C4-2B (cell line): ENCODE results near the gene AUTS2.

Source experiments
- H3K27ac ChIP-seq: fragments of 450-650 bp; 2 replicates; pipeline ENCODE4 v1.5.1; 2017
- ZFX ChIP-seq: fragments of 450-650 bp; IDR thresholded peaks from 2 replicates; pipeline ENCODE4 v1.6.1; 2017
- TF ChIP-seq, protein P1 (sequence below): fragments of 450-650 bp; conservative IDR thresholded peaks from 2 replicates; pipeline ENCODE4 v1.5.1; 2017; ENCODE audit warnings: mild to moderate bottlenecking

Gene AUTS2

DNA sequence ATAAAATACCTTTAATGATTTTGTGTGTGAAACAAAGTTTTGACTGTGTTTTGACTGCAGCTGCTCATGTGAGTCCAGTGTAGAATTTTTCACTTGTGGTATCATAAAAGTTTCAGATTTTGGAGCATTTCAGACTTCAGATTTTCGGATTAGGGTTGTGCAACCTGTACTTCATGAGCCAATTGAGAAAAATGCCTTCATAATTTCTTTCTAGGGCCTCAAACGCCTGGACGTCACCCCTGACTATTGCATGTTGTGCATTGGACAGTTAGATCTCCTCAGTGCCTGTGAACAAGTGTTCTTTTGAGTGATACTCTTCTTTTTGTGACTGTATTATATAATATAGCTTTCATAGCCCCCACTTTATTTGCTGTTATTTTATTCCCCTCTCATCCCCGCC, 161.1 kb downstream of the AUTS2 start:
- no peak overlapping the region for H3K27ac ChIP-seq
- TF ChIP-seq, protein P1, sequence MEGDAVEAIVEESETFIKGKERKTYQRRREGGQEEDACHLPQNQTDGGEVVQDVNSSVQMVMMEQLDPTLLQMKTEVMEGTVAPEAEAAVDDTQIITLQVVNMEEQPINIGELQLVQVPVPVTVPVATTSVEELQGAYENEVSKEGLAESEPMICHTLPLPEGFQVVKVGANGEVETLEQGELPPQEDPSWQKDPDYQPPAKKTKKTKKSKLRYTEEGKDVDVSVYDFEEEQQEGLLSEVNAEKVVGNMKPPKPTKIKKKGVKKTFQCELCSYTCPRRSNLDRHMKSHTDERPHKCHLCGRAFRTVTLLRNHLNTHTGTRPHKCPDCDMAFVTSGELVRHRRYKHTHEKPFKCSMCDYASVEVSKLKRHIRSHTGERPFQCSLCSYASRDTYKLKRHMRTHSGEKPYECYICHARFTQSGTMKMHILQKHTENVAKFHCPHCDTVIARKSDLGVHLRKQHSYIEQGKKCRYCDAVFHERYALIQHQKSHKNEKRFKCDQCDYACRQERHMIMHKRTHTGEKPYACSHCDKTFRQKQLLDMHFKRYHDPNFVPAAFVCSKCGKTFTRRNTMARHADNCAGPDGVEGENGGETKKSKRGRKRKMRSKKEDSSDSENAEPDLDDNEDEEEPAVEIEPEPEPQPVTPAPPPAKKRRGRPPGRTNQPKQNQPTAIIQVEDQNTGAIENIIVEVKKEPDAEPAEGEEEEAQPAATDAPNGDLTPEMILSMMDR: no peak
- TF ChIP-seq ZFX: no peak

DNA sequence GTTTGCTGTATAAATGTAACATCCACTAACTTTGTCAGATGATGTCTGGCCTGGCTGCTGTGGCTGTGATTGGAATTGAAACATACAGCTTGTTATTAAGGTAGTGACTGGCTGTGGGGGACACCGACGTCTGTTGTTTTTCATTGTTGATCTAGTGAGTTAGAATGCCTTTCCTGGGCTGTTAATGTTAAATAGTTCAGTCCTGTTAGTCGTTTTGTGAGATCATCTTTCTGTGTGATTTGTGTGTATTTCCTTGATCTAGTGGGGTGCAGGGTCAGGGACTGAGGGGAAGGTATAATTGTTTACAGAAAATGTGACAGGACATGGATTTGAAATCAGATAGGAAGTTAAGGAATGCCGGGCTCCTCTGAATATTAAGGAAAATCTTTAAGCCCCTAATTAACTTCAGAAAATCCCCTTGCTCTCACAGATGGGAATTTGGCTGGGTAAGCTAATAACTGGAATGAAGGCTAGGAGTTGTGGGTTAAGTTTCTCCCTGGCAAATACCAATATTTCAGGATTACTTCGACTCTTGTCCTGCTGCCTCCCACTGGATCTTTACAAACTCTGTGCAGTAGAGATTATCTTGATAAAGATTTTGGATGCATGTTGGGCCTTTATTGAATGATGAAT, 163.1 kb downstream of the AUTS2 start:
- TF ChIP-seq, protein P1: no peak
- TF ChIP-seq ZFX: no peak
- H3K27ac ChIP-seq: no peak overlapping the region

DNA sequence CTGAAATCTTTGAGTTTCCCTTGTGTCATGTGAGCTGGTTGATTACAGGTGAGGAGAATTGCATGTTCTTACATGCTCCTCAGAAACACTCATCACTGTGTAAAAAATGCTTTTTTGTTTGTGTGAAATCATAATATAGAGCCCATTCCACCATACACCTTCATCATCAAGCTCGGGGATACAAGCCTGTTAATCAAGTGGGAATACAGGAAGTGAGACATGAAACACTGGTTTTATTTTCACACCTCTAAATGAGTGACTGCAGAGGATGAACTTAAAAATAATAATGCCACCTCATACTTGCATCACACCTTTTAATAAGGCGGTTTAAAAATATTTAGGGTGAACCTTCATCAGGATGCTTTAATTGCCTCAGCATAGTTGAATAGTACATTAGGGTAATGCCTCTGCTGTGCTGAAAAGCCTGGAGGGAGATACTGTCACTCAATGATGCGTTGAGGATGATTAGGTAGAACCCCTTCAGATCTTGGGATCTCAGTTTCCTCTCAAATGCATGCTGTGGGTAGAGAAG, 164.6 kb downstream of the AUTS2 start:
- TF ChIP-seq, protein P1: no peak
- TF ChIP-seq ZFX: no peak
- no peak overlapping the region for H3K27ac ChIP-seq

DNA sequence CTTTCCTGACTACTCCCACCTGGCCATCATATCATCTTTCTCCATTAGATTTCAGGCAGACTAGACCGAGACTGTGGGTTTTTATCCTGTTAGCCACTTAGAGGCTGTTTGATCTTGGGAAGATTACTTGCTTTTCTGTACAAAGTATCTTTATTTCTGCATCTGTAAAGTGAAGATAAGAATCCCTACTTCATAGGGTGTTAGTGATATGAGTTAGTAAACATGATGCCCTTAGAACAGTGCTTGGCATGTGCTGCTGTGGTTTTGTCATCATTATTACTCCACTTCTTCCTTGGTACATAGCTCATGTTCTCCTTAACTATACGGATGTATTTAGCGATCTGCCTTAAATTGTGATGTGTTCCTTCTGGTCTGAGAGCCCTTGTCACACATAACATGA, 165.2 kb downstream of the AUTS2 start:
- no peak for TF ChIP-seq ZFX
- H3K27ac ChIP-seq: no peak overlapping the region

DNA sequence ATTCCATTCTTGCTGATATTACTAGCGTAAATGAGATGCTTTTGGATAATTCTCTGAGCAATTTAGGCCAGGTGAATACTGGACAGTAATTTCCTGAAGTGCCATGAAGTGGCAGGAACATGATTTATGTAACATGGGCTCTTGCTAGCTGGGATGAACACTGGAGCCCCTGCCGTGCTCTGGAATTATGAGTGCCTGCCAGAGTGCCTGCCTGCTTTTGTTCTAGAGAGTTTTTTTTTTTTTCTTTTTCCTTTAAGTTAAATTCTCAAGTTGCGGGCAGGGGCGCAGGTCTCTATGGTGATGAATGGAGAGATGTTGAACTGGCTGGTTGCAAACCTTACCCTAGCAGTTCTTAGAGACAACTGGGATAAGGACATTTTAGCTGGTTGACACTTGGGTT, 165.9 kb downstream of the AUTS2 start:
- TF ChIP-seq ZFX: no peak
- TF ChIP-seq, protein P1: no peak
- H3K27ac ChIP-seq: no peak overlapping the region

DNA sequence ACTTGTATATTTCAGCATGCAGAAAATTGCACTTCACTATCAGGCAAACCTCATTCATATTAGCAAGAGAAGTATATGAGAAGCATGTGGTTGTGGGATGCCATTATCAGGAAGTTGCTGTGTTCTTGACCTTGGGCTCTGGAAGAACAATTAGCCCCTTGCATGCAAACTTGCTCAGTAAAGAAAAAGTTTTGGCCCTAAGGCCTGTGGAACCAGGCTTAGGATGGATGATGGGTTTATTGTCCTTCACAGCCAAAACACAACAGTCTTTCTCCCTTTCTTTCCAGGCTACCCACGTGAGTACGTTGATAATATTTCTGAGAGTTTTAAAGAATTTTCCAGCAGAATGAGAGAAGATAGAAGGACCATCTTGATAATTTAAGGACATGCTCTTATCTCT, 166.4 kb downstream of the AUTS2 start:
- TF ChIP-seq ZFX: no peak
- TF ChIP-seq, protein P1: no peak
- H3K27ac ChIP-seq: no peak overlapping the region

DNA sequence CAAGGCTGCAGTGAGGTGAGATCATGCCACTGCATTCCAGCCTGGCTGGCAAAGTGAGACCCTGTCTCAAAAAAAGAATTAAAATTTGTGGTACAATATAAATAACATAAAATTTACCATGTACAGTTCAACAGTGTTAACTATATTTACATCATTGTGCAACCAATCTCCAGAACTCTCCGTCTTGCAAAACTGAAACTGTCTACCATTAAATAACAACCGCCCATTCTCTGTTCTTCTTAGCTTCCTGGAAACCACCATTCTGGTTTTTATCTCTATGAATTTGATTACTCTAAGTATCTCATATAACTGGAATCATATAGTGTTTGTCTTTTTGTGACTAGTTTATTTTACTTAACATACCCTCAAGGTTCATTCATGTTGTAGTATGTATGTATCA, 167.6 kb downstream of the AUTS2 start:
- no peak overlapping the region for H3K27ac ChIP-seq
- TF ChIP-seq, protein P1: no peak
- no peak for TF ChIP-seq ZFX

DNA sequence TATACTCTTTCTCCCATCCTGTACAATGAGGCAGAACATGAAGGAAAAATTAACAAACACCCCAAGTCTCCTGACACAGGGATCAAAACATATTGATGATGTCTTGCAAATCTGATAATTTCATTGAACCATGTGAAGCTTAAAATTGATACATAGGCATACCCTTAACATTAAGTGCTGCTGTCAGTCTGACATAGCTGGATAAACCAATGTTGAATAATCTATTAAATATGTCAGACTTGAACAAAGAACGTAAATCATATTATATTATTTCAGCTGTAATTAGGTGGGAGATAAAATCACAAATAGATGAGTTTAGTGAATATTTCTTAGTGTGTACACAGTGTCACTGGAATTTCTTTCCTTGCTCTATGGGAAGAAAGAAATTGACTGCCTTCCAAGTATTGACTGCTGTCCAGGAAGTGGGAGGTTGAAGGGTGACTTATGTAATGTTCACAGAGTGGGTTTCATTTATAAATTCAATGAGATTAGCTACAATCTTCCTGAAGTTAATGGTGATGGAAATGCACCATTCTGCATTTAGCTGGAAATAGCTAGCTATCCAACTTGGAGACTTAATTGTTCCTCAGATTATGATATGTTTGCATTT, 170.8 kb downstream of the AUTS2 start:
- TF ChIP-seq ZFX: no peak
- TF ChIP-seq, protein P1: no peak
- no peak overlapping the region for H3K27ac ChIP-seq
